B cell (primary cell): ENCODE data around the gene CCNA2. TPM values are rescaled to one million over a fixed set of nuclear protein-coding genes. Genes with fewer than 3 reads are reported as not detected.

Experiments
- ATAC-seq: fragments of 200-7000 bp; cut with Tn5 transposase; one replicate; pipeline ENCODE4 v1.10.0; 2021; ENCODE audit warnings: low read depth, mild to moderate bottlenecking, moderate number of reproducible peaks, moderate library complexity
- CTCF ChIA-PET: fragments of 350-600 bp; sonication (Branson Sonifier 250); formaldehyde crosslinking; loops from one replicate; lab custom pipeline; 2021; ENCODE audit warnings: antibody characterized with exemption, inconsistent platforms; lab: Charles Lee
- POLR2A ChIA-PET: fragments of 350-600 bp; sonication (Branson Sonifier 250); formaldehyde crosslinking; loops from one replicate; lab custom pipeline; 2021; ENCODE audit warnings: antibody characterized with exemption; lab: Charles Lee
- DNase-seq: peaks from one replicate; pipeline ENCODE4 v3.0.0; 2013
- H2AFZ ChIP-seq: 2 replicates; pipeline ENCODE4 v1.6.1; 2012; ENCODE audit warnings: mild to moderate bottlenecking, low read depth, low read length; ENCODE audit not compliant: insufficient read depth, poor library complexity, severe bottlenecking
- H3K27ac ChIP-seq, 2 donors: 1 replicate in 1 of 2; 2 replicates in 1 of 2; pipeline ENCODE4 v1.5.1; 2012 to 2013; ENCODE audit warnings: low read length in 2 of 2, mild to moderate bottlenecking in 2 of 2, moderate library complexity in 1 of 2
- H3K27me3 ChIP-seq, 4 experiments: fragments of 200-600 bp in 1 of 4; sonication (generic) in 1 of 4; replicated peaks in 1 of 4; 1 replicate in 2 of 4; 2 replicates in 2 of 4; pipeline versions ENCODE4 v1.6.1 to v1.7.0; 2013 to 2016; ENCODE audit warnings: low read length in 3 of 4, mild to moderate bottlenecking in 2 of 4, mixed read lengths in 1 of 4, moderate library complexity in 1 of 4; ENCODE audit not compliant: insufficient read depth in 4 of 4, control insufficient read depth in 3 of 4; ENCODE audit errors: control extremely low read depth in 1 of 4
- H3K36me3 ChIP-seq, 2 experiments: replicated peaks in 1 of 2; 1 replicate in 1 of 2; 2 replicates in 1 of 2; pipeline versions ENCODE4 v1.6.1 to v1.7.1; 2013; ENCODE audit warnings: low read length in 1 of 2; ENCODE audit not compliant: insufficient read depth in 2 of 2, control insufficient read depth in 1 of 2; ENCODE audit errors: control extremely low read depth in 1 of 2, extremely low read depth in 1 of 2
- H3K4me1 ChIP-seq, 2 donors: fragments of 200-600 bp in 1 of 2; sonication (generic) in 1 of 2; 1 replicate in 1 of 2; 2 replicates in 1 of 2; pipeline versions ENCODE4 v1.5.1 to v1.6.1; 2013 to 2017; ENCODE audit warnings: low read length in 2 of 2; ENCODE audit not compliant: control insufficient read depth in 2 of 2, insufficient read depth in 2 of 2
- H3K4me2 ChIP-seq: replicated peaks from 2 replicates; pipeline ENCODE3; 2012; ENCODE audit warnings: mild to moderate bottlenecking, low read depth, low read length; ENCODE audit not compliant: poor library complexity, severe bottlenecking
- H3K4me3 ChIP-seq, 5 experiments: fragments of 200-600 bp in 1 of 5; sonication (generic) in 1 of 5; 1 replicate in 3 of 5; 2 replicates in 2 of 5; pipeline versions ENCODE4 v1.5.1 to v1.7.0; 2011 to 2016; ENCODE audit warnings: low read length in 4 of 5, mild to moderate bottlenecking in 4 of 5, low read depth in 2 of 5, control low read depth in 1 of 5, moderate library complexity in 1 of 5; ENCODE audit not compliant: insufficient read depth in 1 of 5; ENCODE audit errors: control extremely low read depth in 1 of 5, extremely low read depth in 1 of 5
- H3K79me2 ChIP-seq: fragments of 200-600 bp; sonication (generic); one replicate; pipeline ENCODE4 v1.6.0; 2016; ENCODE audit warnings: low read length; ENCODE audit not compliant: control insufficient read depth, insufficient read depth
- H3K9ac ChIP-seq: fragments of 200-600 bp; sonication (generic); 2 replicates; pipeline ENCODE4 v1.6.1; 2017; ENCODE audit warnings: mild to moderate bottlenecking, low read length, moderate library complexity
- H3K9me3 ChIP-seq, 3 donors: one replicate each; pipeline versions ENCODE4 v1.6.1 to v1.7.1; 2013; ENCODE audit warnings: low read length in 2 of 3; ENCODE audit not compliant: control insufficient read depth in 2 of 3, insufficient read depth in 1 of 3; ENCODE audit errors: control extremely low read depth in 1 of 3
- H4K20me1 ChIP-seq: 2 replicates; pipeline ENCODE4 v1.6.0; 2012; ENCODE audit warnings: mild to moderate bottlenecking, low read length; ENCODE audit not compliant: insufficient read depth, control insufficient read depth, poor library complexity, severe bottlenecking
- H3K27ac Mint-ChIP-seq: one replicate; pipeline ENCODE4 v1.8.0; 2021; ENCODE audit warnings: mixed read lengths
- H3K27me3 Mint-ChIP-seq: one replicate; pipeline ENCODE4 v1.8.0; 2021; ENCODE audit warnings: mixed read lengths
- H3K4me1 Mint-ChIP-seq: one replicate; pipeline ENCODE4 v1.8.0; 2021; ENCODE audit warnings: mixed read lengths
- H3K4me3 Mint-ChIP-seq: one replicate; pipeline ENCODE4 v1.8.0; 2021; ENCODE audit warnings: mixed read lengths
- H3K9me3 Mint-ChIP-seq: one replicate; pipeline ENCODE4 v1.8.0; 2022; ENCODE audit warnings: mixed read lengths; ENCODE audit not compliant: insufficient read depth
- EZH2 ChIP-seq: IDR thresholded peaks from 2 replicates; pipeline ENCODE4 v1.6.1; 2012; ENCODE audit warnings: borderline replicate concordance, low read depth, mild to moderate bottlenecking, moderate library complexity, low read length; ENCODE audit not compliant: insufficient read depth, poor library complexity, severe bottlenecking
- WGBS: methylation state at CpG from one replicate; pipeline ENCODE4 v1.1.5; 2013; ENCODE audit warnings: missing lambda C conversion rate; ENCODE audit not compliant: insufficient coverage; 5-methylcytosine and 5-hydroxymethylcytosine counted together
- intact Hi-C: fragments of 100-400 bp; cut with micrococcal nuclease; formaldehyde crosslinking; loops from one replicate; pipeline ENCODE4 v1.10.0; 2022
- polyA plus RNA-seq: library from polyadenylated mRNA; depleted of rRNA; stranded (reverse); fragments of >200 nt; gene quantifications from 2 replicates; pipeline ENCODE4 v1.2.3, GENCODE V29; 2012
- total RNA-seq, 2 donors: library from RNA; stranded (reverse); fragments of 120-200 nt in 1 of 2; gene quantifications; 1 replicate in 1 of 2; 2 replicates in 1 of 2; pipeline versions ENCODE4 v1.2.3 to v1.2.4, GENCODE V29; 2013 to 2022
- TF ChIP-seq, protein P1 (sequence below): fragments of 200-600 bp; IDR thresholded peaks from one replicate; pipeline ENCODE4 v1.8.0; 2022; ENCODE audit warnings: antibody characterized with exemption, mild to moderate bottlenecking

The CCNA2 gene
- total and polyA plus RNA-seq, 2 donors (not counting 1 experiment from before 2014, with no cell fraction given) = 0.84 to 0.94 TPM

- Mint-ChIP-seq H3K27me3 (peaks cover 65% of the 10 kb centered on the region), H3K4me1 (peaks cover 2% of the 10 kb centered on the region), H3K9me3 (no peaks in the 10 kb centered on the region), H3K4me3 (no peak overlapping the region), H3K27ac (no peak overlapping the region)
- Histone ChIP-seq H3K4me1 (peaks cover 9 to 11% of the 10 kb centered on the region in 2 donors), H3K4me3 (no peak overlapping the region), H4K20me1 (no peaks in the 10 kb centered on the region), H3K27me3 (peaks cover 0 to 36% (median 22%) of the 10 kb centered on the region in 4 experiments), H2AFZ (no peak overlapping the region), H3K9me3 (no peaks in the 10 kb centered on the region), H3K27ac (no peak overlapping the region), H3K4me2 (no peak overlapping the region), H3K36me3 (no peaks in the 10 kb centered on the region), H3K9ac (no peak overlapping the region), H3K79me2 (no peaks in the 10 kb centered on the region)
- CTCF ChIA-PET = no interaction called here
- WGBS = 100% methylated on average over 1 of the region's 4 CpGs
- POLR2A ChIA-PET = no interaction called here
- intact Hi-C loops = no loop called here
- TF ChIP-seq, protein P1, sequence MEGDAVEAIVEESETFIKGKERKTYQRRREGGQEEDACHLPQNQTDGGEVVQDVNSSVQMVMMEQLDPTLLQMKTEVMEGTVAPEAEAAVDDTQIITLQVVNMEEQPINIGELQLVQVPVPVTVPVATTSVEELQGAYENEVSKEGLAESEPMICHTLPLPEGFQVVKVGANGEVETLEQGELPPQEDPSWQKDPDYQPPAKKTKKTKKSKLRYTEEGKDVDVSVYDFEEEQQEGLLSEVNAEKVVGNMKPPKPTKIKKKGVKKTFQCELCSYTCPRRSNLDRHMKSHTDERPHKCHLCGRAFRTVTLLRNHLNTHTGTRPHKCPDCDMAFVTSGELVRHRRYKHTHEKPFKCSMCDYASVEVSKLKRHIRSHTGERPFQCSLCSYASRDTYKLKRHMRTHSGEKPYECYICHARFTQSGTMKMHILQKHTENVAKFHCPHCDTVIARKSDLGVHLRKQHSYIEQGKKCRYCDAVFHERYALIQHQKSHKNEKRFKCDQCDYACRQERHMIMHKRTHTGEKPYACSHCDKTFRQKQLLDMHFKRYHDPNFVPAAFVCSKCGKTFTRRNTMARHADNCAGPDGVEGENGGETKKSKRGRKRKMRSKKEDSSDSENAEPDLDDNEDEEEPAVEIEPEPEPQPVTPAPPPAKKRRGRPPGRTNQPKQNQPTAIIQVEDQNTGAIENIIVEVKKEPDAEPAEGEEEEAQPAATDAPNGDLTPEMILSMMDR = no peak
- TF ChIP-seq EZH2 = no peak
- no peak for DNase-seq
- no peak for ATAC-seq
Measured at GRCh38 chr4:121767166-121767565, 56.5 kb downstream of the CCNA2 start.

Other genes with a start within 250 kb of the CCNA2 start
- gene ANXA5, start 126.9 kb downstream of the CCNA2 start, total RNA-seq = 66.5 and 67.8 TPM in 2 replicates
- gene ANXA5, start 126.9 kb downstream of the CCNA2 start, polyA plus RNA-seq = 42.4 and 55.1 TPM in 2 replicates
- not detected in 2 replicates for gene SMIM43, start 58.7 kb downstream of the CCNA2 start, total RNA-seq
- not detected in 2 replicates for gene SMIM43, start 58.7 kb downstream of the CCNA2 start, polyA plus RNA-seq
- gene EXOSC9, start 22.6 kb downstream of the CCNA2 start, total RNA-seq = 35.5 and 42.1 TPM in 2 replicates
- gene EXOSC9, start 22.6 kb downstream of the CCNA2 start, polyA plus RNA-seq = 27.5 and 34.2 TPM in 2 replicates
- 9.1 and 11.9 TPM in 2 replicates for gene BBS7, start 46.6 kb upstream of the CCNA2 start, total RNA-seq
- 4.0 and 4.3 TPM in 2 replicates for gene BBS7, start 46.6 kb upstream of the CCNA2 start, polyA plus RNA-seq
- not detected in 2 replicates for gene TRPC3, start 128.2 kb upstream of the CCNA2 start, total RNA-seq
- gene TRPC3, start 128.2 kb upstream of the CCNA2 start, polyA plus RNA-seq = not detected in 2 replicates